HG03521 (cell line): Measurements from ENCODE around the gene LMBRD2.
A peak's percentile ranks its signal among the peaks of the same experiment; 100 is the strongest.

ENCODE experiments used
- ATAC-seq: cut with Tn5 transposase; IDR thresholded peaks from one replicate; pipeline ENCODE4 v1.9.1; 2021; ENCODE audit warnings: mild to moderate bottlenecking, moderate library complexity; ENCODE audit not compliant: unreplicated experiment

The LMBRD2 gene

DNA sequence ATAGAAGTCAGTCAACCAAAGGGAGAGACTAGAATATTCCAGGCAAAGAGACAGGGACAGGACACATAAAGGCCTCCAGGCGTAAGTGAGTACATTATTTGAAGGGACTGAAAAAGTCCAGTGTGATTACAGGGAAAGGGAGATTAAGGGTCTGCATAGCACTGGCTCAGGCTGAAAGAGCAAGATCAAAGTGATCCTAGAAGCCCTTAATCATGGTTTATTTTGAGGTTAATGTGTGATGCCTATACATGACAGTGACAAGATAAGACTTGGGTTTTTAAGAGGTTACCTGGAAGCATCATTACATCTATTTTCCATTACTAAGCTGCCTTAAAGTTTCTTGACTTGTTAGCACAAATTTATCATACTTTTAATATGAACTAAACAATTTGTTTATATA is 25.8 kb downstream of the LMBRD2 start:
- no peak for ATAC-seq

GRCh38 chr5:36111238-36111637 is 40.4 kb downstream of the LMBRD2 start:
- no peak for ATAC-seq

DNA sequence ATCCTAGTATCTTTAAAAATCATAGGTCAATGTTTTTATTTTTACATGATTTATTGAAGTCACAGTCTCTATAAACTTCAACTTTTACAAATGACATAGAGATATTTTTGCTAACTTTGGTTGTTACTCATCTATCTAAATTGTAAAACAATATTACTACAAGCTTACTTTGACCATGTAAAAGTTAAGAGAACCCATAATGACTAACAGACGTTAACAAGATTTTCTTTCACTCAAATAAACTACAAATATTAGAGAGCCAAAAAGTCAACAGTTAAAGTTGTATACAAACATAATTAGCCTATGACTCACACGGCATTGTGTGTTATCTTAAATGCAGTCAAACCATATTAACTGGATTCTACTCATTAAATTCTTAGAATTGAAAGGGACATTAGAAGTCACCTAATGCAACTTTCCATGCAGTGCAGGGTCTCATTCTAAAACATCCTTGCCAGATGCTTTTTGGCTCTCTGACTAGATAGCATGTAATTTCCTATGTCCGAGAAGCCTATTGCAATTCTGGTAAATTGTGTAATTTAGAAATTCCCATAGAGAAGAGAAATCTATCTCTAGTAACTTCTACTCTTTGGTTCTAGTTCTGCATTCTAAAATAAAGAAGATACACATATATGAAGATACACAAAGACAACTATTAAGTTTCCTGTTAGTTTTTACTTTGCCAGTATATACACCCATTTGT is 42.8 kb downstream of the LMBRD2 start:
- no peak for ATAC-seq

DNA sequence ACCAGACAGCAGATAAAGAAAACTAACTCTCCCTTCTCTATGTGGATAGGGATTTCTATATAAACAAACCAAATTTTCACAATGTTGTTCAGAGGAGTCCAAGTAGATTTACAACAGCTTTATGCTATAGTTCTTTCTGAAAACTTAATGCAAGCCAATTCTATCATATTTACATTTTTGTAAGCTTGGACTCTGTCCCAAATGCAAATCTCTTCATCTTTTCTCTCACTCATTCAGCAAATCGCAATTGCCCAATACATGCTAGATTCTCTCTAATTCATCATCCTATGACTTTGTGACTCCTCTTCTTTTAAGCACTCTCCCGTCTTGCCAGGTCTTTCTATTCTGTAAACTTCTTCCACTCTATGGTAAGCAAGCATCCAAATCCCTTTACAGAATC is 45.9 kb downstream of the LMBRD2 start:
- ATAC-seq: no peak

GRCh38 chr5:36099748-36100147 is 51.9 kb downstream of the LMBRD2 start:
- ATAC-seq: no peak

- ATAC-seq: no peak
Measured at GRCh38 chr5:36096486-36096885, 55.2 kb downstream of the LMBRD2 start.

DNA sequence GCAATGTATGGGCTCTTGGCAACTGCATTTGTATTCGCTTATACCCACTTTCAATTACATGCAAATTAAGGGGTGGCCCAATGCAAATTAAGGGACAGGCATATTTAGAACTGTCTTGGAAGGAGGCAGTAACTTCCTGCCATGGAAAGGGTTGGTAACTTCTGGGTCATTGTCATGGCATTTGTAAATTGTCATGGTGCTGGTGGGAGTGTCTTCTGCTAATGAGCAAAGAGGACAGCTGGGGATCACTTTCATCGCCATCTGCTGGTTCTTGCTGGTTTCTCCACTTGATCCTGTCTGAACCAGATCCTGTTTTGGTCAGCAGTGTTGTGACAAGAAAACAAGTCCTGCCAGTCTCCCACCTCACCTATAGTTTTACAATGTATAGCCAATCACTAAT is 61.7 kb downstream of the LMBRD2 start:
- peak; percentile 77 for ATAC-seq

DNA sequence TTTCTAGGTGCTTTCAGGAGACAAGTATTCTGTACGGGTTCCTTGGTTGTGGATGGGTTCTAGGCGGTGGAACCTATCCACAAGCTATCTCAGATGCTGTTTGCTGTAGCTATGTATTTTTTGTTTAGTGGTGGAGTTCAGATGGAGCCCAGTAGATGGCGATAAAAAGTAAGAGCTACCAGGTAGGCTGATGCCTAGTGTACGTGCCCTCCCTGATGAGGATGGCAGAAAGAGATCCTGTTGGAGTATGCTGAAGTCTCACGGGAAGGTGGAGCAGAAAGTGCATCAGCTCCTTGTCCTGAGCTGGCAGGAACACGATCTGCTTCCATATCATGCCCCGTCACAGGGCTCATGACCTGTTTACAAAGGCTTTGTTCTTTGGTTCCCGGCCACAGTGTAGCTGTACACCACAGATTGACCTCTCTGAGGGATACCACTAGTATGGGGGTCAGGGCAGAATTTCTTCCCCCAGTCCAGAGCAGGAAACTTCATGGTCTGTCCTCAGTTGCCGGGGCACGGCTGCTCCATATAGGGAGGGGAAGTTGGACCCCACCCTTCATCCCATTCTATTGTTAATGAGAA is 72.4 kb downstream of the LMBRD2 start:
- ATAC-seq: peak; percentile 85

DNA sequence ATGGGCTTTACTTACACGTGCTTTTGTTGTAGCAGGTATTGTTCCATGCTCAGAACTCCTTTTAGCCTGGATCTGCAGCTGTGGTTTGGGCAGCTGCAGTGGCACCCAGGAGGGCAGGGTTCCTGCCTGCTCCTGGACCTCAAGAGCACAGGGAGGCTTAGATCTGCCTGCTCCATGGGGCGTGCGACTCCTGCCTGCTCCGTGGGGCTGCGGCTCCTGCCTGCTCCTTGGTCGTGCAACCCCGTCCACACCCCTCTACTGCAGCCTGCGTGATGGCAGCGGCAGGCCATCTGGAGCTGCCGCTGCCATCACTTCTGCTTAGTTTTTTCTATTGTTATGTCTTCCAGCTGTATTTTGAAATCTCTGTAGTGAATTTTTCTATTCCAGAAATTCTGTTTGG is 73.3 kb downstream of the LMBRD2 start:
- ATAC-seq: no peak

DNA sequence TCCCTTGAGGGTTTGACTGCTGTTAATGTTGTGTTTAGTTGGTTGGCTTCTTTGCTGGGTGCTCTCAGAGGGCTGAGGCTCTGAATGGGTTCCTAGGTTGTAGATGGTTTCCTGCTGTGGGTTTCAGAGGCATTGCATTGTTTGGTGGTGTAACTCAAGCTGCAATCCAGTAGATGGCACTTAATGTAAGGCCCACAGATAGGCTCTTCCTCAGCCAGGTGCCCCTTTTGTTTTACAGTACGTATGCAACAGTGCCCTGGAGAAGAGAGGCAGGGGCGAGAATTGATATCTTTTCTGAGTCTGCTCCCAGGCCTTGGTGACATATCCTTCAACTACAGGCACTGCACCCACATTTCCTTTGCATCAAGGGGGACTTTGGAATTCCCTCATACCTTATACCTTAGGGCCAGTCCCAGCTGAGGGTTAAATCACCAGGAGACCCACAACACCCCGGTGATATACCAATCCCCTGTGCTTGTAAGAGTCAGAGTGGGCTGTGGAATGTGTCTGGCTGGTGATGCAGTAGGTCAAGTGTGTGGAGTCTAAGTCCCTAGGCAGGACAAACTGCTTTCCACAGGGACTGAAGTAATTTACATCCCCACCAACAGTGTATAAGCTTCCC is 78.0 kb downstream of the LMBRD2 start:
- peak; percentile 73 for ATAC-seq

- ATAC-seq: peak; percentile 63
Measured at GRCh38 chr5:36070687-36071571, 80.8 kb downstream of the LMBRD2 start.

GRCh38 chr5:36068751-36069281 is 82.9 kb downstream of the LMBRD2 start:
- no peak for ATAC-seq

- no peak for ATAC-seq
Measured at GRCh38 chr5:36066540-36067210, 85.0 kb downstream of the LMBRD2 start, which contains the start of gene UGT3A2. UGT3A2 (minus strand) TSS chr5:36066882; CDS start chr5:36066789, 93 bp downstream.

DNA sequence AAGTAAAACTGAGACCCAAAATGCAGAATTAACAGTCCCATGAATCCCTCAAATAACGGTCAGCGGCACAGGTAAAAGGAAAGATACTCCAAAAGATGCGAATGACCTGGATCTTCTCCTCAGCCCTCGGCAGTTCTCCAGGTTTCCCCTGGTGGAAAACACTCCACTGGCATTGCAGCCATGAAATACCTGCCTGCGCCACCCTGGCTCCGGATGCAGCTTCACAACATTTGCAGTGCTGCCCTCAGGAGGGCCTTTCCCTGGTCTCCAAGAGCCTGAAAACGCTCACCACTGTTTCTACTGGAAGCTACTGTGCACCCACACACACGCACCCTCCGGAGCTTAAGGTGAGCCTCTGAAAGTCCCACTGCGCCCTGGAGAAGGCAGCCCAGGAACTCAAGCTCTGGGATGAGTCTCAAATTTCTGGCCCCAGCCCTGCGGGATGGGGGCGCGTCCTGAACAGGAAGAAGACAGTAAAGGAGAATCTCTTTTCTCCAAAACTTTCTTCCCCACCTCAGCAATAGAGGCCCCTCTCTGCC is 85.6 kb downstream of the LMBRD2 start:
- ATAC-seq: no peak

DNA sequence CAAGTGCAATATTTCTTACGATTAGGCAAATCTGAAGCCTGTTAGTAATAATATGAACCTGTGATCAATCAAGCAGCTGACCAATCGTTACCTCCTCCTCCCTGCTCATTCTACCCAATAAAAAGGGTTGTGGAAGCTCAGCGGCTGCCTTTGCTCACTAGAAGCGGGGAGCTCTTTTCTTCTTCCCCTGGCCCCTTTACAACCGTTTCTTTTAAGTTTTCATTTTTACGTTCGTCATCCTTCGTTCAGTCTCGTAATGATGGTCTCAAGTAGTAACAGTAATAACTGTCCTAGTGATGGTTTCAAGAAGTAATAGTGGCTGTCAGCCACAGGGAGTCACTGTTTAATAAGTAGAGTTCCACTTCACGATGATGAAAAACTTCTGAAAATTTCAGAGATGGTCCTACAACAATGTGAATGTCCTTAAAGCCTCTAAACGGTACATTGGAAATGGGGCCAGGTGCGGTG is 91.2 kb downstream of the LMBRD2 start:
- no peak for ATAC-seq

- ATAC-seq: no peak
Measured at GRCh38 chr5:36059571-36060419, 91.9 kb downstream of the LMBRD2 start.

DNA sequence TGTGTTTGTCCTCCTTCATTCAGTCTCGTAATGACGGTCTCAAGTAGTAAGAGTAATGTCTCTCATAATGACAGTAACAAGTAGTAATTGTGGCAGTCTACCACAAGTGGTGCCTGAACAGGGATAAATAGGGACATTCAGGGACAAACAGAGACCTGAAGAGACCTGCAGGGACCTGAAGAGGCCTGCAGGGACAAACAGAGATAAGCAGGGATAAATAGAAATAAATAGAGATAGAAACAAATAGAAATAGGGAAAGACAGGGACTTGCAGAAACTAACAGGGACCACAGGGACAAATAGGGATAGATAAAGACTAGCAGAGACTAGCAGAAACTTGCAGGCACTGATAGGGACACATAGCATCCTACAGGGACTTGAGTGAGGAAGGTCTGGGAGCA is 92.9 kb downstream of the LMBRD2 start:
- no peak for ATAC-seq

DNA sequence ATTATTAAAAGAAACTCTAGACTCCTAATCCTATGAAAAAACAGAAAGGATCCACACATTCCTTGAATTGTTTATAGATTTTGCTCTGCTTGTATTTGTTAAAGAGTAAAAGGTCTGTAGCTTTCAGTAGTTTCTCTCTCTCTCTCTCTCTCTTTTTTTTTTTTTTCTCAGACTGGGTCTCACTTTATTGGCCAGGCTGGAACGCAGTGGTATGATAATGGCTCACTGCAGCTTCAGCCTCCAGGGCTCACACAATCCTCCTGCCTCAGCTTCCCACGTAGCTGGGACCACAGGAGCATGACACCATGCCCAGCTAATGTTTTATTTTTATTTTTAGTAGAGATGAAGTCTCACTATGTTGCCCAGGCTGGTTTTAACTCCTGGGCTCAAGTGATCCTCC is 94.3 kb downstream of the LMBRD2 start:
- ATAC-seq: no peak

- no peak for ATAC-seq
Measured at GRCh38 chr5:36056422-36056821, 95.3 kb downstream of the LMBRD2 start.
